Stimulated activated CD8-positive, alpha-beta memory T cell treated with anti-CD3 and anti-CD28 coated beads, Interleukin-12 subunit alpha, Interleukin-12 subunit beta, amount 100 ng/mL, for 4 hours (primary cell): ENCODE measurements around the gene PGAM2.

Experiments used
- DNase-seq: peaks from one replicate; pipeline ENCODE4 v3.0.0-alpha.2; 2020; ENCODE audit warnings: low read depth

Gene PGAM2

GRCh38 chr7:44065431-44066110, at the start of gene PGAM2:
Gene PGAM2, minus strand, starts transcription at chr7:44065567. Its CDS starts 38 bp downstream, at chr7:44065529.
- no peak for DNase-seq

DNA sequence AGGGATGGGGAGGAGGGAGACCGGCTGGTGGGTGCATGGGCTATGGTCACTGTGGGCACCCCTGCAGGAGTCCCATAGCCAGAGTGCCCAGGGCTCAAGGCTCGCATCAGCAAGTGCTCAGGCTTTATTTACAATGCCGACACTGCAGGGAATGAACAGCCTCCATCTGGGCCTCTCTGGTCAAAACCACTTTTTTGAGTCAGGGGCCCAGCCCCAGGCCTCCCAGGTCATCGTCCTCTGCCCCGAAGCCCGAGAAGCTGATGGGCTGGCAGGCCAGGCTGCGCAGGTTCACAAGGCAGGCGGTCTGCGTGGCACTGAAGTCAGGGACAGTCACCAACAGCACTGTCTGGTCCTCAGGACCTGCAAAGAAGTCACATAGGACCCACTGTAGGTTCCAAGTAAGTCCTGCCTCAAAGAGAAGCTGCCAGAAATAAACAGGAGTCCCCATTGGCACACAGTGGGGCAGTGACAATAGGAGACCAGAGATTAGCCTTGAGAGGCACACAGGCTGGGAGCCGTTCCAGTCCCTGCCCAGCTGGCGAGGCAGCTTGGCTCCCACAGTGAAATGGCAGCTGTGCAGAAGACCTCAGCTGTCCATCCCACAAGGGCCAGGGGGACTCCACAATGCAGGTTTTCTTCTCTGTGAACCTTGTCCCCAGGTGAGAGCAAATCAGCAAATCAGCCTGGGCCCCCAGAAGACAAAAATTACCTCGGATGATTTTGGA, 49.4 kb upstream of the PGAM2 start:
- DNase-seq = no peak

- DNase-seq = no peak
Measured at GRCh38 chr7:44113764-44114354, 48.5 kb upstream of the PGAM2 start.

DNA sequence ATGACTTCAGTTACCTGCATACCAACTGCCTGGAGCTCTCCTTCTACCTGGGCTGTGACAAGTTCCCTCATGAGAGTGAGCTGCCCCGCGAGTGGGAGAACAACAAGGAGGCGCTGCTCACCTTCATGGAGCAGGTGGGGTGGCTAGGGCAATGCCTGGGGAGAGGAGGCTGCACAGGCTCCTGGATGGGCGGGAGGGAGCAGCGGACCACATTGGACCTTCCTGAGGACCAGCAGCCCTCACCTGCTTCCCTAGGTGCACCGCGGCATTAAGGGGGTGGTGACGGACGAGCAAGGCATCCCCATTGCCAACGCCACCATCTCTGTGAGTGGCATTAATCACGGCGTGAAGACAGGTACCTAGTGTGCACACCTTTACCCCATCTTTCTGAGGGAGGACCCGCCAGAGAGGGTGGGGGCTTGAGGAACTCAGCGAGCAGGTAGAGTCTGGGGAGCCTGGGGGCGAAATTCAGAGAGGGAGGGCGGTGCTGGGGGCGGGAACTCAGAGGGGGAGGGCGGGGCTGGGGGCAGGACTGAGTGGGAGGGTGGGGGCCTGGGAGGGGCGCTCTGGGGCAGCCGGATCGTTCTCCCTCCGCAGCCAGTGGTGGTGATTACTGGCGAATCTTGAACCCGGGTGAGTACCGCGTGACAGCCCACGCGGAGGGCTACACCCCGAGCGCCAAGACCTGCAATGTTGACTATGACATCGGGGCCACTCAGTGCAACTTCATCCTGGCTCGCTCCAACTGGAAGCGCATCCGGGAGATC, 47.8 kb upstream of the PGAM2 start:
- no peak for DNase-seq

DNA sequence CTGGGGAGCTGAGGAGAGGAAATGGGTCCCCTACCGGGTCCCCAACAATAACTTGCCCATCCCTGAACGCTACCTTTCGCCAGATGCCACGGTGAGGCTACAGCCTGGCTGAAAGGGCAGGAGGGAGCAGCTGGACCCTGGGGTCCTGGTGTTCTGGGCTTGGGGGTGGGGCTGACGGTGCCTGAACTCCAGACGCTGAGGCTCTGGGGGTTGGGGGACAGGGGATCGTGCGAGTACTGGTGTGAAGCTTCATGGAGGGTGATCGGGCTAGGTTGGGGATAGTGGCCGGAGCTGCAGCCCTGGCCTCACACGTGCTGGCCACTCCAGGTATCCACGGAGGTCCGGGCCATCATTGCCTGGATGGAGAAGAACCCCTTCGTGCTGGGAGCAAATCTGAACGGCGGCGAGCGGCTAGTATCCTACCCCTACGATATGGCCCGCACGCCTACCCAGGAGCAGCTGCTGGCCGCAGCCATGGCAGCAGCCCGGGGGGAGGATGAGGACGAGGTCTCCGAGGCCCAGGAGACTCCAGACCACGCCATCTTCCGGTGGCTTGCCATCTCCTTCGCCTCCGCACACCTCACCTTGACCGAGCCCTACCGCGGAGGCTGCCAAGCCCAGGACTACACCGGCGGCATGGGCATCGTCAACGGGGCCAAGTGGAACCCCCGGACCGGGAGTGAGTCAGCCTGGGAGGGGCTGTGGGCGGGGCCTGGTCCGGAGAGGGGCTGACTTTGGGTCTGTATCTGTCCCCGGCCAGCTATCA, 47.0 kb upstream of the PGAM2 start:
- DNase-seq = no peak

DNA sequence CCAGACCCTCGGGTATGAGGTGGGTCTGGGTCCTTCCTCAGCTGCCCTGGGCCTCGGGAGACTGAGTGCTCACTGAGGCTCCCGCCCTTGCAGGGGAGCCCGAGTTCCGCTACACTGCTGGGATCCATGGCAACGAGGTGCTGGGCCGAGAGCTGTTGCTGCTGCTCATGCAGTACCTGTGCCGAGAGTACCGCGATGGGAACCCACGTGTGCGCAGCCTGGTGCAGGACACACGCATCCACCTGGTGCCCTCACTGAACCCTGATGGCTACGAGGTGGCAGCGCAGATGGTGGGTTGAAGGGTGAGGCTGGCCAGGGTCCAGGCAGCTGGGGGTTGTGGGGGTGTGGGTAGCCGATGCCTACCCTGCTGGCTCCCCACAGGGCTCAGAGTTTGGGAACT, 46.4 kb upstream of the PGAM2 start:
- DNase-seq = no peak

GRCh38 chr7:44110719-44111635, 45.6 kb upstream of the PGAM2 start:
- no peak for DNase-seq

DNA sequence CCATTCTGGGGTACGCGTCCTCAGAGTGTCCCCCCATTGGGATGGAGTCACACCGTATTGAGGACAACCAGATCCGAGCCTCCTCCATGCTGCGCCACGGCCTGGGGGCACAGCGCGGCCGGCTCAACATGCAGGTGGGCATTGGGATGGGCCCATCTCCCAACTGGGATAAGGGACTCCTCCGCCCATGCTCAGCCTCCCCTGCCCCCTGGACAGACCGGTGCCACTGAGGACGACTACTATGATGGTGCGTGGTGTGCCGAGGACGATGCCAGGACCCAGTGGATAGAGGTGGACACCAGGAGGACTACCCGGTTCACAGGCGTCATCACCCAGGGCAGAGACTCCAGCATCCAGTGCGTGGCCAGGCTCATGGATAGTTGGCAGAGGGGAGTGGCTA, 44.6 kb upstream of the PGAM2 start:
- no peak for DNase-seq

DNA sequence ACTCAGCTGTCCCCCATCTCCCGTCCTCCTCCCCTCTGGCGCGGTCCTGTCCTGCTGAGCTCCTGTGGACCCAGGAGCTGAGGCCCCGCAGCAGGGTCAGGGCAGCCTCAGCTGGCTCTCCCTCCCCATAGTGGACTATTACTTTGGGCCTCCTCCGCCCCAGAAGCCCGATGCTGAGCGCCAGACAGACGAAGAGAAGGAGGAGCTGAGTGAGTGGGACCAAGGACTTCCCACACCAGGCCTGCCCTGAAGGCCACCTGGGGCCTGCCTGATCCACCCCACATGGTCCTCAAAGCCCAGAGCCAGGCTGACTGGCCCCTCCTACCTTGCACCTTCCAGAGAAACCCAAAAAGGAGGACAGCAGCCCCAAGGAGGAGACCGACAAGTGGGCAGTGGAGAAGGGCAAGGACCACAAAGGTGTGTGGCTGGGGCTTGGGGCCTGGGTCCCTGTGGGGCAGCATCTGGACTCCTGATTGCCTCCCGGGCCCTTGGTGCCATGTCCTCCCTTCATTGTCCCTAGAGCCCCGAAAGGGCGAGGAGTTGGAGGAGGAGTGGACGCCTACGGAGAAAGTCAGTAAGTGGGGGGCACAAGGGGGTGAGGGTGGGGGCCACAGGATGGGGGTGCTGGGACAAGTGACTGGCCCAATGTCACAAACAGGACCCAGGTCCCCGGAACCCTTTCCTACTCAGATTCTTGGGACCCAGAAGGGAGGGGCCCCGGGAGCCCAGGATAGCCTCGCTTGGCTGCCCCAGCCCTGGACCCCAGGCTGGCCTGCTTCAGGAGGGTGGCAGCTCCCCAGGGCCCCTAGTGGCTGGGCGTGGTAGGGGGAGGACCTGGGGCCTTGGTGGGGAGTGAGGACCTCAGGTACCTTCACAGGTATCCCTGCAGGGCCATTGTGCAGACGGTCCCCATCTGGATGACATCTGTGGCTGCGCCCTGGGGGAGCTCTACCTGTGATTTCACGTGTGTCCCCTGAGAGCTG, 43.7 kb upstream of the PGAM2 start:
- no peak for DNase-seq

GRCh38 chr7:44107961-44108767, 42.8 kb upstream of the PGAM2 start:
- no peak for DNase-seq

DNA sequence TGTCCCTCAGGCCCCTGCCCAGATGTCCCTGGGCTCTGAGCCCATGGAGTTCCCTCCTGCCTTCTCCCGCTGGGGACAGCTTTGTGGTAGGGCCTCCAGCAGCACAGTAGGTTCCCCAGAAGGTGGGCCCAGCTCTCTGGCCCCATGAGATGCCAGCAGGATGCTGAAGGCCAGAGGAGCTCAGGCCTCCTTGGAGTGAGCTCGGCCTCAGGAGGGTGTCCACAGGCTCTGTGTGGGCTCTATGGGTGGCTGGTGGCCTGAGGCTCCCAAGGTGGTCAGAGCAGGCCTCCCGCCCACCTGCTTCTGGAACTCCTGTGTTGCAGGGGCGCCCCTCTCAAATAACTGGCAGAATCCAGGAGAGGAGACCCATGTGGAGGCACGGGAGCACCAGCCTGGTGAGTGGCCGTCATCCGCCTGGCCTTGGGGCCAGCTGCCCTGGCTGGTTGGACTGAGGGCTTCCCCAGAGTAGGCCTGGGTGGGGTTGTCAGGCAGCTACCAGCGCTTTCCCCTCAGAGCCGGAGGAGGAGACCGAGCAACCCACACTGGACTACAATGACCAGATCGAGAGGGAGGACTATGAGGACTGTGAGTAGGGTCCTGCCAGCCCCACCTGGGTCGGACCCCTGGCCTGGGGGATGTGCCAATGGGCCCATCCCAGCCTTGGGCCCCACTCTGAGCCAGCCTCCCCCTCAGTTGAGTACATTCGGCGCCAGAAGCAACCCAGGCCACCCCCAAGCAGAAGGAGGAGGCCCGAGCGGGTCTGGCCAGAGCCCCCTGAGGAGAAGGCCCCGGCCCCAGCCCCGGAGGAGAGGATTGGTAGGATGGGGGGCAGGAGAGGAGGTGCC, 42.0 kb upstream of the PGAM2 start:
- DNase-seq = no peak

GRCh38 chr7:44106311-44107065, 41.1 kb upstream of the PGAM2 start:
- no peak for DNase-seq

- DNase-seq = no peak
Measured at GRCh38 chr7:44105832-44106231, 40.5 kb upstream of the PGAM2 start.

DNA sequence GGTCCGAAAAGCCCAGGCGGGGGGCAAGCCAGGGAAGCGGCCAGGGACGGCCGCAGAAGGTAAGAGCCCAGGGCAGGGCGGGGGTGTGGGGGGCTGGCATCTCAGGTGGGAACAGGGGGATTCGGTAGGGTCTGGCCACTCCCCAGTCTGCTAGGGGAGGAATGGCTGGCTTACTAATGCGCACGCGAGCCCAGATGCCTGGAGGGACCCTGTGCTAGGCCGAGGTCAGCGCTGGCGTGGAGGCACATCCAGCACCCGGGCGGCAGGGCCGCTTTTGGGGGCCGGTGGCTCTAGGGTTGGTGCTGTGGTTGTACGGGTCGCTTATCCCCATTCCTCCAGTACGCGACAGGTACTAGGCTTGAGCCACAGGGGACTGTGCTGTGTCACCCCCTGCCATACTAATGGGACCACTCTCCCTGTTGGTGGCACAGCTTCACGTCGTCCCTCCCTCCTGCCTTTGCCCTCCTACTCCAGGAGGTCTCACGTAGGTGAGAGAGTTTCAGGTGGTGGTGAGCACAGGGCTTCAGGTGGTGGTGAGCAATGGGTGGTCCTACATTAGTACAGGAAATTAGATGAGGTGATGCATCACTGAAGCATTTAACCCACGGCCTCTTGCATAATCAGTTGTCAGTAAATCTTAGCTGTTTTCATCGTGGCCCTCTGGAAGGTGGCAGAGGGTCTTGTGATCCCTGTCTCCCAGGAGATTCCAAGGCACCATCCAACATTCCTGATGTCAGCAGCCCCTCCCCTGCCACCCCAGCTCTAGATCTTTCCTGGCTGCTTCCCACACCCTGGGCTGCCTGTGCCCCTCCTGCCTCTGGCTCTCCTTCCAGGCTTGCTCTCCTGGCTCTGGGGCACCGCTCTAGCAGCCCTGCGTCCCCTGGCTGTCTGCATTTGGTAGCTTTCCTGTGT, 39.7 kb upstream of the PGAM2 start:
- DNase-seq = no peak

DNA sequence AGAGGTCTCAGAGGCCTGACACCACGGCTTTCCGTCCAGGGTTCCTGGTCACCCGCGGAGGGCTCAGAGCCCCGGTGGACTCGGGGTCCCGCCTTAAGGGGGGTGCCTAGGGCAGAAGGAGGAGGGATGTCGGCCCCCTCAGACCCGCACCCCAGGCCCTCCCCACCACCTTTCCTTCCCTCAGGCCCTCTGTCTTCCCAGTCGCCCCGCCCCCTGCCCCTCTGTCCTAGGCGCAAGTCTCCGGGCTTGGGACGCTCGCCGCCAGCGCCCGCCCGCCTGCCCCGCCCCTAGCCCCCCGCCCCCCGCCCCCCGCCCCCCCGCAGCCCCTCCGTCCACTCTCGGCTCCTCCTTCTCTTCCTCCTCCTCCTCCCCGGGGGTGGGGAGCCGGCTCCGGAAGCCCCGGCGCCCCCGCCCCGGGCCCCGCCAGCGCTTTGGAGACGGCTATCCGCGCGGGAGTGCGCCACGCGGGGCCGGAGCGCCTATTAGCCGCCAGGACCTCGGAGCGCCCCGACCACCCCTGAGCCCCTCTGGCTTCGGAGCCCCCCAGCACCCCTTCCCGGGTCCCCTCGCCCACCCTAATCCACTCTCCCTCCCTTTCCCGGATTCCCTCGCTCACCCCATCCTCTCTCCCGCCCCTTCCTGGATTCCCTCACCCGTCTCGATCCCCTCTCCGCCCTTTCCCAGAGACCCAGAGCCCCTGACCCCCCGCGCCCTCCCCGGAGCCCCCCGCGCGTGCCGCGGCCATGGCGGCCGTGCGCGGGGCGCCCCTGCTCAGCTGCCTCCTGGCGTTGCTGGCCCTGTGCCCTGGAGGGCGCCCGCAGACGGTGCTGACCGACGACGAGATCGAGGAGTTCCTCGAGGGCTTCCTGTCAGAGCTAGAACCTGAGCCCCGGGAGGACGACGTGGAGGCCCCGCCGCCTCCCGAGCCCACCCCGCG, 38.8 kb upstream of the PGAM2 start, which contains the start of gene AEBP1:
Gene AEBP1, plus strand, starts transcription at position 423 of the 937 bp plus-strand sequence. Its CDS starts 321 bp downstream, at position 744.
- DNase-seq = no peak
